ENCODE data around the gene SORCS2.

- TF ChIP-seq POLR2AphosphoS5 (IDR thresholded peaks at IDR 0.05) (no peak), CTCF (IDR thresholded peaks at IDR 0.05) (no peak), POLR2A (IDR thresholded peaks at IDR 0.05) (no peak)
Observed at GRCh38 chr4:7638984-7639789, 446.8 kb downstream of the SORCS2 start.

Data from breast epithelium (tissue), 3 donors.